ENCODE measurements around the gene HNRNPLL.
"Not testable (repeated sequence)": the region's sequence is repeated elsewhere in the genome, so short reads cannot be mapped to it uniquely, and the experiment has no call there.

HNRNPLL gene

DNA sequence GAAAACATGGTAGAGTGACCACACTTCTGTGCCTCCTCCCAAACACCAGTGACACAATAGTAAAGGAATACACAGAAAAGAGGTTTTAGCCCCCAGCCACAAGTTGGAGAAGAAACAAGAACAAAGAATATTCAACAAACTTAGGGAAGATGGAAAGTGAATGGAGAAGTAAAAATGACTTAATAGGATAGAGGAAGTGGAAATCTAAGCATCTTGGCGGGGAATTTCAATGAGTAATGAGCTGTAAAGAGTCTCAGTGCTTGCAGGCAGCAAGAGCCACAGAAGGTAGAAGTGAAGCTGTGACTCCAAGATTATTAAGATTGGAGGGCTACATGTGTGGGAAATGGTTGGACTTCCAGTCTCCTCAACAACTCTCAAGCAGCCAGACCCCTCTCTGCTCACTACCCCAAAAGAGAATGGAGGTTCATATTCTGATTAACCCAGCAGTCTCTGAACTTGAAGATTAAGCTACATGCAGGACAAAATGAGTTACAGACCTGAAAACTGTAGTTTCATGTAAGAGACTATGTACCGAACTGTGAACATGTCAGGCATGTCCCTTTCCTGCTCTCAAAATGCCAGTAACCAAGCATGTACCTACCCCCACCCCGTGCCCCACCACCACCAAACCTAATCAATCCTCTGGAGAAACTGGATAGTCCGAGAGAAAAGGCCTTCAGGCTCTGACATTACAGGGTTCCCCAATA lies 16.9 kb upstream of the HNRNPLL start:
- DNase-seq: no peak

GRCh38 chr2:38617301-38617700 lies 14.6 kb upstream of the HNRNPLL start:
- no peak for DNase-seq

GRCh38 chr2:38615237-38615636 lies 12.5 kb upstream of the HNRNPLL start:
- no peak for DNase-seq

- DNase-seq: no peak
Measured at GRCh38 chr2:38613849-38614213, 11.1 kb upstream of the HNRNPLL start.

GRCh38 chr2:38613126-38613848 lies 10.6 kb upstream of the HNRNPLL start:
- no peak for DNase-seq

DNA sequence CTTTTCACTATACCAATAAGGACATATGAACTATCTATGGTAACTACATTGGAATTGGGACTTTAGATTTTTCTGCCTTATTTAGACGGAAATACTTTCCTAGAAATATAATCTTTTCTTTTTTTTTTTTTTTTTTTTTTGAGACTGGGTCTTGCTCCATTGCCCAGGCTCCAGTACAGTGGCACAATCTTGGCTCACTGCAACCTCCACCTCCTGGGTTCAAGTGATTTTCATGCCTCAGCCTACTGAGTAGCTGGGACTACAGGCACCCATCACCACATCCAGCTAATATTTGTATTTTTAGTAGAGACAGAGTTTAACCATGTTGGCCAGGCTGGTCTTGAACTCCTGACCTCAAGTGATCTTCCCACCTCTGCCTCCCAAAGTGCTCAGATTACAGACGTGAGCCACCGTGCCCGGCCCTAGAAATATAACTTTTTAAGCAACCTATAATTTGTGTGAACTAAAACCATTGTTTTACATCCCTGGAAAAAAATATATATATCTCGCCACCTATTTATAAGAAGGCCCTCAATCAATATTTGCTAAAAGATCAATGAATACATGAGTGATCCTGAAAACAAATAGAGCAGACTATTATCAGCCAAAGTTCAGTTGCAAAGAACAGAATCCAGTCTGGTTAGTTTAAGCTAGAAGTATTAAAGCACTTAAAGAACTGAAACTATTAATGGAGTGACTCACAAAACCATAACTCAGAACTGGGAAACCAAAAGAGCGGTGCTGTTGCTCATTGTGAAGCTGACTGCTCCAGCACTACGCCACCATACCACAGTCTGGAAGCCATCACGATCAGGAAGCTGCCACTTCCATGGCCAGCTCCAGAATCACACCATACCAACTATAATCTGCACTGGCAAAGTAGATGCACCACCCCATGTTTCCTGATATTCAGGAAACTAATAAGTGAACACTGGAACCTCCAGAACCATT lies 8.4 kb upstream of the HNRNPLL start:
- DNase-seq: no peak

DNA sequence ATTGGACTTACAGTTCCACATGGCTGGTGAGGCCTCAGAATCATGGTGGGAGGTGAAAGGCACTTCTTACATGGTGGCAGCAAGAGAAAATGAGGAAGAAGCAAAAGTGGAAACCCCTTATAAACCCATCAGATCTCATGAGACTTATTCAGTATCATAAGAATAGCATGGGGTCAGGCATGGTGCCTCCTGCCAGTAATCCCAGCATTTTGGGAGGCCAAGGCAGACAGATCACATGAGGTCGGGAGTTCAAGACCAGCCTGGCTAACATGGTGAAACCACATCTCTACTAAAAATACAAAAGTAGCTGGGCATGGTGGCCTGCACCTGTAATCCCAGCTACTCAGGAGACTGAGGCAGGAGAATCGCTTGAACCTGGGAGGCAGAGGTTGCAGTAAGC lies 6.5 kb upstream of the HNRNPLL start:
- not testable (repeated sequence) for DNase-seq

DNA sequence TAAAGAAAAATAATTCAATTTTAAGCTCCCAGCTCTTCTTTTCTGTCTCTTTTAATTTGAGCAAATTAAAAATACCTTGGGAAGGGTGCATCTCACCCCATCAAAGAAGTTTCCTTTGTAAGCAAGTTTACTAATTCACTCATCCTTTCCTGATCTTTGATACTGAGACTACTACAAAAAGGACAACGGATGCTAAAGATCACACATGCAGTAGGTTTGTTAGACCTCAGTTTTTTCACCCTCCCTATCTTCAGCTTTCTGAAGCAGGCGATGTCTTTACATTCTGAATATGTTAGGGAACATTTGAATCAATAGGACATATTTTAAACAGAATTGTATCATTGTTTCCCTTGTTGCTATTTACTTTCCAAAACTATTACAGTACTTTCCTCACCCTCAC lies 6.0 kb upstream of the HNRNPLL start:
- DNase-seq: no peak

DNA sequence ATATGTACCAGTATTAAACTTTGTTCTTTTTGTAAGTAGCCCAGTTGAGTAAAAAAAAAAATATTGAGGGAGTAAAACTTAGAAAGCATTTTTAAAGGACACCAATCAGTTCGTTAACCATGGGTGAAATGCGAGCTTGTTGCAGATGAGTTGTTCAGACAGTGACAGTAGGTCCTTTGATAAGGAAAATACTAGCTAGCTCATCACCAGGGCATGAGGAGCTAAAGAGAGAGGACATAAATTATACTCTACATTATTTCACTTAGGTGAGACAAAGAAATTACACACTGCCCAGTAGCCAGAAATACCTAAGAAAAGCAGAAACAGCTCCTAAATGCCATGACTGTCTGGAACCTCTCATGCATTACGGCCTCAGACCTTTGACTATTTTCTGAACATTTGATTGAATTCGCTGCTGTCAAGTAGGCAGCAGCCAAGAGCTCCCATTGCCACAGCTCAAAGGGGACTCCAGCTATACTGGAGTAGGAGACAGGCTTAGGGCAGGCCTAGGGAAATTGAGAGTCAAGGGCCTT lies 2.6 kb upstream of the HNRNPLL start:
- no peak for DNase-seq

GRCh38 chr2:38603402-38604290 lies 918 bp upstream of the HNRNPLL start:
- DNase-seq: peak; percentile 91

DNA sequence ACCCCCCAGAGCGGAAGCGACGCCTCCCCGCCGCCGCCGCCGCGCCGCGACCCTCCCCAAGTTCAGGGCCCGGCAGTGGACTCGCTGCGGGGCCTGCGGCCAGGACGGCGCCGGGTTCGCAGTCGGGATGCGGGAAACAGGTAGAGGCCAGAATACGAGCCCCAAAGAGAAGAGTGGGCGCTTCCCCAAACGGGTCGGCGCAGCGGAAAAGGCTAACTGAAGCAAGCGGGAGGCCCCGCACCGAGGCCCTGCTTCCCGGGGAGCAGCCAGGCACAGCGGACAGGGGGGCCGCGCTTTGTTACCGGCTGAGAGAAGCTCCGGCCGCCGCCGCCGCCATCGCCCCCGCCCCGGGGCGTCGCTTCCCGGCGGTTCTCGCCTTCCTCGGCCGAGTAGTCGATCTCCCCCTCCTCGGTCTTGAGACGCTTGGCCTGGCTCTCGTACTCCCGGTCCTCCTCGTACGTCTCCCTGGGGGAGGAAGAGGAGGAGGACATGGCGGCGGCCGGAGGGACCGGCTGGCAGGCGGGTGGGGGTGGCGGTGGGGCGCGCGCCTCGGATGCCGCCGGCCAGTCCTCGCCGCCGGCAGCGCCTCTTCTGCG lies 494 bp downstream of the HNRNPLL start:
- DNase-seq: peak; percentile 65

GRCh38 chr2:38601463-38602135 lies 1.1 kb downstream of the HNRNPLL start:
- no peak for DNase-seq

DNA sequence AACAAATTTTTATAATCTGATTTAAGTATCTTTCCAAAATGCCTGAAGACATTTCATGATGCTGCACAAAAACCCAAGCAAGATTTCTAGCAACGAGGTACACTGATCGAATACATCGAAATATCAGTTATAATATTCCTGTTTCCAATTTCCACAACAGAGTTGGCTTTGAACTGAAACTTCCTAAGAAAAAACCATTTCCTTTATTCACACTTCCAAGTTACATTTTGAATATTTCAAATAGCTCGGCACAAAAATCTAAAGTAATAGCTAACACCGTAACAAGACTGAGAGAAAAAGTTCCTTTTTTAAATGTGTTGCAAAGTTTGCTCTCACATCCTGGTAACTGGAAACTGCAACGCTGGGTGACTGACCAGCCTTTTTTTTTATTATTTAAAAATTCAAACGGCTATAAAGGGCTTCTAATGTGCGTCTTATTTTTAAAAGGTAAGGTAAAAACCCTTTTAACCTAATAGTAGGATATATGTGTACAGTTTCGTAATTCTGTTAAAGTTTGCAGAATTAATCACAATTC lies 1.7 kb downstream of the HNRNPLL start:
- no peak for DNase-seq

DNA sequence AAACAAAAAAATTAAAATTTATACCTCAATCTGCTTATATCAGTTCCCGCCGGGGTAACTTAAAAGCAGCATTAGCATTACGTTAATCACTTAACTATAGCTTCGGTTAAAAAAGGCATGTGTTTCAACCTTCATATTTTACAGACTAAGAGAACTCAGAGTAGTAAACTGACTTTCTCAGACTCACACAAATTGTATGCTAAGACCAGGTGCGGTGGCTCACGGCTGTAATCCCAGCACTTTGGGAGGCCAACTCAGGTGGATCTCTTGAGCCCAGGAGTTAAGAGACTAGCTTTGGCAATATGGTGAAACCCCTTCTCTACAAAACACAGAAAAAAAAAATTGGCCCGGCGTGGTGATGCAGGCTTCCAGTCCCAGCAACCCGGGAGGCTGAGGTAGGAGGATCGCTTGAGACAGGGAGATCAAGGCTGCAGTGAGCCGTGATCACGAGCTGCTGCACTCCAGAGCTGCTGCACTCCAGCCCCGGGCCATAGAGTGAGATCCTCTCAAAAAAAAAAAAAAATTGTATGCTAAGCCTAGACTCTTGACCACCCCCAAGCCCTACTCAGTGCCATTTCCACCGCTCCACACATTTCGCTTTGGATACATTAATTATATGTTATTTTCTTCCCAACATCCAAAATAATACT lies 2.4 kb downstream of the HNRNPLL start:
- peak; percentile 86 for DNase-seq

- no peak for DNase-seq
Measured at GRCh38 chr2:38599706-38600105, 3.0 kb downstream of the HNRNPLL start.

DNA sequence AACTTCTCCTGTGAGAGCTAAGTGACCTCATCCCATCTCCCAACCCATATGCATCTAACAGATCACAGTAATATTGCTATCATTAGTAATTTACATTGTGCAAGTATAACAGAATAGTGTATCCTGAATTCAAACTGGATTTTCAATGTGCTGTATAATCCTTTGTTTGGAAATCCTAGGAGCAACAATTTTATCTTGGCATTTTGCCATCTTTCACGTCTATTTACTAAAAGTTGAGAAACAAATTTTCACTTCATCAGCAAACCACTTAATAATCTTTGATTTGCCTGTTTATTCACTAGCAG lies 3.8 kb downstream of the HNRNPLL start:
- DNase-seq: no peak

DNA sequence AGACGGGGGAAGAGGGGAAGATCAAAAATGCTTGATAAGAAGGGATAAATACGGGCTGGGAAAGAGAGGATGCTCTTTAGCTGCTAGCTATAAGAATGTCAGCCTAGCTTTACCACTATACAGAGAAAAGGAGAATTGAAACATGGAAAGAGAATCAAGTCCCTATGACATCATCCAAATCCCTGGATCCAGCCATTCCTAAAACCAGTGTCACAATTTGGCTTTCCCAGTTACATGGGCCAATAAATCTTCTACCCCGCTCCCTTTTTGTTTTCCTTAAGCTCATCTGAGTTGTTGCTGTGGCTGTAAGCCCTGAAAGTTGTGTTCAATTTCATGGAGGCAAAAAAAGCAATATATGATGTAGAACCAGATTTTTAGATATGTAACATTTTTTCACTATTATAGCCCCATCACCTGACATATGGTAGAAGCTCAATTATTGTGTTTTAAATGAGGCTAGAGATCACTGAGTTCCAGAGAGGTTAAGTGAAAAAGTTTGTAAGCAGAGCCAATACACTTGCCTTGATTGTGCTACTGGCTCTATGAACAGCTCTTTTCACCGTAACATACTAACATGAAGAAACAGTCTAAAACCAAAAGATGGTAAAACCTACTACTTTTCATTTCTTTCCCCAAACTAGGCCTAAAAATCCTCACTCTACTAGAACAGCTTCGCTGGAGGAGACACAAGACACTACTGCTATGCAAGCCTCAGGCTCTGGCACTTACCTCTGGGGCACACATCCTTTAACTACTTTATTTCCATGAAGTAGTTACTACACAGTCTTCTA lies 4.3 kb downstream of the HNRNPLL start:
- peak; percentile 59 for DNase-seq

DNA sequence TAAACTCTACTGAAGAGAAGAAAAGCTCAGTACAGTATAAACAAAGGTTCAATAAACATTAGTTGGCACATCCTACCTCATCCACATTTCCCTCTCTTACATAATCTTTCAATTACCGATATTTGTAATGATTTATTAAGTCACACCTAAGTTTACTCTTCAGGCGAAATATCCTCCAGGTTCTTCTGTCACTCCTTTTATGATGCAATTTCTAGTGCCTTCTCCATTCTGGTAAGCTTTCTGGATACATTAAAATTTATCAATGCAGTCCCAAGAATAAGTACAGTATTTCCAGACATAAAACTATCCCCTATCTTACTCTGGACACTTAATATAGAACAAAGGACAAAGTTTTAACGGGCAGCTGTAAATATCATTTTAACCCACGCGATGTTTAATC lies 5.6 kb downstream of the HNRNPLL start:
- DNase-seq: no peak

DNA sequence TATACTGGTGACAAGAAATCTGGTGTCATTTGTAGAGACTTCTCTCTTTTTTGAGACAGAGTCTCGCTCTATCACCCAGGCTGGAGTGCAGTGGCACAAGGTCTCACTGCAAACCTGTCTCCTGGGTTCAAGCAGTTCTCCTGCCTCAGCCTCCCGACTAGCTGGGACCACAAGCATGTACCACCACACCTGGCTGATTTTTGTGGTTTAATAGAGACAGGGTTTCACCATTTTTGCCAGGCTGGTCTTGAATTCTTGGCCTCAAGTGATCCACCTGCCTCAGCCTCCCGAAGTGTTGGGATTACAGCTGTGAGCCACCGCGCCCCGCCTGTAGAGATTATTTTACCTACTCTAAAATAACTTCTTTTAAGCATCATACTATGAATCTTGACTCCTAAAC lies 6.5 kb downstream of the HNRNPLL start:
- DNase-seq: no peak

DNA sequence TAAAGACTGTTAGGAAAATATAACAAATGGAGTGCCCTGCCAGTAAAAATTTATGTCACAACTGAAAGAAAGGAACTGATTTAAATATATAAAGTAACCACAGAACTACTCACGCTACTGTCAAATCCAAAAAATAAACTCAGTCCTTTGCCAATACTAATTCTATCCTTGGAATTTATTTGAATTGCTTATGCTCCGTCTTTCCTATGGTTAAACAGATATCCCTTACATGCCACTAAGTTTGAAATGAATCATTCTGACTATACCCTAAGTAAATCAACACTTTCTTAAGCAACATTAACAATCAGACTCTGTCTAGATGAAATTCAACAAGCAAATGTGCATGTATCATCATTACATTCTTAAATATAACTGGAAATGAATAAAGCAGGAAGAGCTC lies 9.8 kb downstream of the HNRNPLL start:
- no peak for DNase-seq

Data from islet precursor cell (in vitro differentiated cells).